HG03095 (cell line): ENCODE results near the gene GET4.

Experiments used
- ATAC-seq: cut with Tn5 transposase; IDR thresholded peaks from one replicate; pipeline ENCODE4 v1.9.1; 2021; ENCODE audit warnings: moderate library complexity; ENCODE audit not compliant: unreplicated experiment

GET4 gene

DNA sequence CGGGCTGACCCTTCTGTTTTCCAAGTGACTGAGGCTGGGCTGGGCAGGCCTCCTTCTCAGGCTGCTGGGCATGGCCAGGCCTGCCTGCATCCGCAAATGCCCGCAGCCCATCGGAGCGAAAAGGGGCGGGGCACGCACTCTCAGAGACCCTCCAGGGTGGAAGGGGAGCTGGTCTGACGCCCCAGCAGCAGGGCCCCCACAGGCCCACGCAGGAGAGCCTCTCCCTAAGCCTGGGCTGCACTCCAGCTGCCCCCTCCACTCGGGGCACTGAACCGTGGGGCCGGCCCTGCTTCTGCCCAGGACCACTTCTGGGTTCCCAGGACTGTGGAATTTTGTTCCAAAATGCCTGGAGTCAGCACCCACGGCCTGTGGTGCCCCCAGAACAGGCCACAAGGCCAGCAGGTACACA lies 68.8 kb downstream of the GET4 start:
- no peak for ATAC-seq

DNA sequence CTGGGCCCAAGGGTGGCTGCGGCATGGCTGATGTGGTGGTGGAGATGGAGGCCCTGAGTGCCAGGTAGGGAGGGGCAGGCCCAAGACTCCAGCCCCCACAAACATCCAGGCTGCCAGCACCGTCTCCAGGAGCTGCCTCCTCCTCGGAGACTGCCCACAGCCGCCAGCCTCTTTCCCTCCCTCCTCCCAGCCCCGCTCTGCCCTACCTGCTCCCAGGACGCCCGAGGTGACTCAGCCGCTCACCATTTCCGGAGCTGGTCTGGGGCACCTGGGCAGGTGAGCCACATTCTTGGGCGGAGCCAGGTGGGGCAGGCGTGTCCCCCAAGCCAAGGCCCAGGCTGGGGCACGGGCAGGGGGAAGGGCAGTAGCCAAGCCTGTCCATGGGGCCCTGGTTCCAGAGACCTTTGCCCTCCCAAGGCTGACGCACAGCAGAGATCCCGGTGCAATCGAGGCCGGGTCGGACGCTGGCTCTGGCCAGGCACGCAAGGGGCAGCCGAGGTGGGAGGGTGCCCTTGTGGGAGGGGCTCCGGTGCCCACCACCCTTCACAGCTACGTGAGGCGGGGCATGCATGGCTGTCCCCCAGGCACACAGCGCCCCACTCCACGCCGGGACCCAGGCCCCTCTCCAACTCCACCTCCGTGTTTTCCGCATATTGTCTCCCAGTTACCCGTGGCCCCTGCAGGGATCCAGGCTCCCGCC lies 69.4 kb downstream of the GET4 start:
- no peak for ATAC-seq
